ENCODE measurements around the gene RNF125.

Gene RNF125

GRCh38 chr18:32091325-32091723 is 72.7 kb downstream of the RNF125 start:
- DNase-seq (ENCODE audit: low read depth in 2 of 2) = no peak

DNA sequence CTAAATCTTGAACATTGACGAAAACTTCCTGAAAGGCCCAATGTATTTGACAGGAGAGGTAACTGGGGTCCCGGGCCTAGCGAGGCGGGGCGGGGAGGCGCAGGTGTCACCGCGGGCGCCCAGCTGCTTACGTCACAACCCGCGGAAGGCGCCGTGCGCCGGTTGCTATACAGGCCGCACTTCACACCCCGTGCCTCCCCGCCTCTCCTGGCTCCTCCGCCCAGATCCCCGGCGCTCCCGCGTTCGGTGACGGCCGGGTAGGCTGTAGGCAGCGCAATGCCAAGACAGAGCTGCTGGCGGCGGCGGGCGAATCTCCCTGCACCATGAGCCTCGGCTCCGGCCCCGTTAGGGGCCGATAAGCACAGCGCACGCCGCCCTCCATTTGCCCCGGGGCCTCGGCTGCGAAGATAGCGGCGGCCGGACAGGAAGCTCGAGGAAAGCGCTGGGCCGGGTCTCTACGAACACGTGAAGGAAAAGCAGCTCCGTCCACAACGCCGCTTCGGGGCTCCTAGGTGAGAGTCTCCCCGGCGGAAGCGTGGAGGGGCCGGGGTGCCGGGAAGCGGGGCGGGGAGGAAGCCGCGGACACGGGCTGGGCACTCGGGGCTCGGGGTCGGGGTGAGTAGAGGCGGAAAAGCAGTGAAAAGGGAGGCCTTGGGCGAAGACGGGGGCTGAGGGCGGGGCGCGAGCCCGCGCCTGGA is 73.2 kb downstream of the RNF125 start, which contains the start of gene RNF138:
RNF138 (plus strand) TSS at position 151 of the 698 bp plus-strand sequence. CDS start 903 bp downstream, outside the sequence.
- peak; percentile 68 for DNase-seq (ENCODE audit: low read depth in 2 of 2)

- DNase-seq (ENCODE audit: low read depth in 2 of 2) = peak; percentile 99
These were observed 73.9 kb downstream of the RNF125 start for GRCh38 chr18:32092422-32093101.

DNA sequence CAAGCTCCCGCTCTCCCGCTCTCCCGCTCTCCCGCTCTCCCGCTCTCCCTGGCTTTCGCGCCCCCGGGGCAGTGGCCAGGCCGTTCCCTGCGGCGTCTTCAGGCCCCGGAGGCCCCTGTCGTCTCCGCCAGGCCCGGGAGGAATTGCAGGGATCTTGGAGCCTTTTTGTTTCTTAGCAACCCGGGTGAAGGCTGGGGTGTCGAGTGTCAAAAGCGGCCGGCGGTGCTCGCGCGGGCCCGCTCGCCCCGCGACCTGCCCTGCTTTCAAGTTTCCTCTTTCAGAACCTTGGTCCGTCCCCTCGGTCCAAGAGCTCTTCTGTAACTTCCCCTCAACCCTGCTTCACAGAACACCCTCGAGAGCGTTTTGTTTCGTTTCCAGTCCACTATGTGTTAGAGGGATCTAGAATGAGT is 74.5 kb downstream of the RNF125 start:
- no peak for DNase-seq (ENCODE audit: low read depth in 2 of 2)

DNA sequence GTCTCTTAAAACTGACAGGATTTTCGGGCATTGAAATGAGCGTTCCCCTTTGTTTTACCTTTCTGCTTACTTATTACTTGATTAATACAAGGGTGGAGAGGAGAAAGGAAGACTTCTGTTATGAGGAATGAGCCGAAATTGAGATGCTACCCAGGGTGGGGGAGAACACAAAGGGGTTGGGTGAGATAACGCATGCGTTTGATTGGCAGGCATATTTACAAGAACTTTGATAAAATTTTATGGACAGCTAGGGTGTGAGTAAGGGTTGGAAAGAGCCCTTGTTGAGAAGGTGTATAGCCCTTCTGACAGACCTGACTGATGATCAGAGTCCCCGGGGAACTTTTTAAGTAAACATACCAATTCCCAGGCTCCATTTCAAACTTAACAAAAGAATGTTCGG is 74.9 kb downstream of the RNF125 start:
- no peak for DNase-seq (ENCODE audit: low read depth in 2 of 2)

GRCh38 chr18:32095192-32095899 is 76.7 kb downstream of the RNF125 start:
- no peak for DNase-seq (ENCODE audit: low read depth in 2 of 2)

GRCh38 chr18:32095900-32096229 is 77.2 kb downstream of the RNF125 start:
- no peak for DNase-seq (ENCODE audit: low read depth in 2 of 2)

DNA sequence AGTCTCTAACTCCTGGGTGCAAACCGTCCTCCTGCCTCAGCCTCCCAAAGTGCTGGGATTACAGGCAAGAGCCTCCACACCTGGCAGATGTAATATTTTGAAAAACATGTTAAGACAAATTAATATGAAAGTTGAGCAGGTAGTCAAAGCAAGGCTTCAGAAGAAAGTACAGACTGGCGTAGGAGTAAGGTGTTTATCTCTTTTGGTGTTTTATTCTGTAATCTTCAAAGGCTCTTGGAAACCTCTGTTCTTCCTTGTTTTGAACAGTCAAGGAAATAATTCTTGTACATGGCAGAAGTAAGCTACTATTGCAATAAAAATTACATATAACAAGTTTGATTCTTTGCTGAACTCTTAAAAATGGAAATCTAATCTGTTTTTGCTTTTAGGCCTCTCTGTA is 78.3 kb downstream of the RNF125 start:
- no peak for DNase-seq (ENCODE audit: low read depth in 2 of 2)

GRCh38 chr18:32104516-32104915 is 85.9 kb downstream of the RNF125 start:
- no peak for DNase-seq (ENCODE audit: low read depth in 2 of 2)

DNA sequence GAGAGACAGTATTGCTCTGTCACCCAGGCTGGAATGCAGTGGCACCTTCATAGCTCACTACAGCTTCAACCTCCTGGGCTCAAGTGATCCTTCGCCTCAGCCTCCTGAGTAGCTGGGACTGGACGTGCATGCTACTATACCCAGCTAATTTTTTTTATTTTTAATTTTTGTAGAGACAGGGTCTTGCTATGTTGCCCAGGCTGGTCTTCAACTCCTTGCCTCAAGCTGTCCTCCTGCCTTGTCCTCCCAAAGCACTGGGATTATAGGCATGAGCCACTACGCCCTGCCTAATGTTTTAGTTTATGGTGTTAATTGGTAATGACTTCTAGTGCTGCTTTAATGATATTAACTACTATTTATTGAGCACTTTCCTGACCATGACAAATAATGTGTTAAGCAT is 91.4 kb downstream of the RNF125 start:
- DNase-seq (ENCODE audit: low read depth in 2 of 2) = no peak

DNA sequence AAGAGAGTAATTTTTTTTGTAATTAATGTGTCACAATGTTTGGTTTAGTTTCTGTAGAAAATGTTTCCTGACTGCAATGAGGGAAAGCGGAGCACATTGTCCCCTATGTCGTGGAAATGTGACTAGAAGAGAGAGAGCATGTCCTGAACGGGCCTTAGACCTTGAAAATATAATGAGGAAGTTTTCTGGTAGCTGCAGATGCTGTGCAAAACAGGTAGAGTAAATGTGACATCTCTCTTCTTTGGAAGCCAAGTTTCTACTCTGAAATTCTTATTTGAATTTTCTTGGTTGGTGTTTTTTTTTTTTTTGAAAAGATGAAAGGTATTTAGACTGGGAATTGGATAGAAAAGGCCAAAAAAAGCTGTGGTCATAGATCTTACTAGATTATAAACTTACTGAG is 93.1 kb downstream of the RNF125 start:
- no peak for DNase-seq (ENCODE audit: low read depth in 2 of 2)

GRCh38 chr18:32112826-32113225 is 94.2 kb downstream of the RNF125 start:
- DNase-seq (ENCODE audit: low read depth in 2 of 2) = no peak

DNA sequence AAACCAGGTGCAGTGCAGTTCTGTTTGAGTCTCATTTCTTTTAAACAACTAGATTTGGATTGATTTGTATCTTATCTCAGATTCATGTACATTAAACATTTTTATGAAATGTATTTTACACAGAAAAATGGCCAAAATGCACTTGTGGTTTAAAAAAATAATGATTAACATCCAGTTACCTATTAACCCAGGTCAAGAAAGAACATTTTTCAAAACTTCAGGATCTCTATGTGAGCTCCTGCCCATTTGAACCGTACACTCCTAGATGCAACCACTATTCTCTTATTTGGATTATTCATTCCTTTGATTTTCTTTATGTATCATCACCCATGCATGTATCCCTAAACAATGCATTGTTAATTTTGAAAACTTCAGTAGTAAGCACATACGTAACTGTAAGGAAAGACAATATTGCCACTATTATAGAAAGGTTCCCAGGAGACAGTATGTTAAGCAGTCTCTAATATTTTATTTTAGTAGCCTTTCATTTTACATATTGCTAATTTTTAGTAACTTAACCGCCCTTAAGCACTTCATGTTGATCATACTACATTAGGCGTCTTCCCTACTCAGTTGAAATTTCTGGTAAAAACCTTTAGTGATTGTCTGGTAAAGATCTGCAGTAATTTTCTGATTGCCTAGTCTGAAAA is 95.8 kb downstream of the RNF125 start:
- DNase-seq (ENCODE audit: low read depth in 2 of 2) = no peak

DNA sequence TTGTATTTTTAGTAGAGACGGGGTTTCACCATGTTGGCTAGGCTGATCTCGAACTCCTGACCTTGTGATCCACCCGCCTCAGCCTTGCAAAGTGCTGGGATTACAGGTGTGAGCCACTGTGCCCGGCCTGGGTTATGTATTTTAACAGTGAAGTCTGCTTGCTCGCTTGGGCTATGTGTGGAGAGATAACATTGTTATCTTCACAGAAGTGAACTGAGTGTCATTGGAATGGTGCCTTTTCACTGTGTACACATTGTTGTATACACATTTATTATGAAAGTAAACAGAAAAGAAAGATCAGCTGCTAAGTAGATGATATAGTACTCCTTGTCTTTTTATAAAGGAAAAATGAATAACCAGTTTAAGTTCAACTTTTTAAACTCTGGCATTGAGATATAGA is 103.4 kb downstream of the RNF125 start:
- no peak for DNase-seq (ENCODE audit: low read depth in 2 of 2)

Data from stimulated activated CD8-positive, alpha-beta memory T cell treated with anti-CD3 and anti-CD28 coated beads, Interleukin-7, amount 100 ng/mL, for 1 hour (primary cell).